ENCODE measurements around the gene CTSH. TPM values are rescaled to one million over a fixed set of nuclear protein-coding genes. Genes with fewer than 3 reads are reported as not detected.
A peak's percentile ranks its signal among the peaks of the same experiment; 100 is the strongest.

Gene CTSH
- total and polyA plus RNA-seq, 2 of the 13 experiments (the other 11 are each of a cell fraction or from before 2014, with no cell fraction given): 265 to 653 TPM

DNA sequence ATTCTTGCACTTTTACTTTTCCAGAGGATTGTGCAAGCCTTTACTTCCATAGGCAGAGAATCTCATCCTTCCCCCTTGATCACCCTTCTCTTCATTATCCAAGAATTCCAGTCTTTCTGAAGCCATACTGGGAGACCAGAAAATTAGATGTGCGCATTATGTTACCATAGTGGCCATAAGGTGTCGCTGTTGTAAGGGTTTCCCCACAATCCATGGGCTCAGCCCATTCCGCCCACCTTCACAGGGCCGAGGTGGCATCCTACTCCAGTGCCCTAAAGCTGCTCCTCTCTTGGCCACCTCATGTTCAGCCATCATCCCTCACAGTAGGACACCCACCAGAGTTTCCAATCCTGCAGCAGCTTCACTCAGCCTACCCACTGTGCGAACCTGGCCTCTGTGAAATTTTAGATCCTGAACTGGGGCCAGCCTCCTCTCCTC lies 35.0 kb downstream of the CTSH start (continued):
- TF ChIP-seq NONO (IDR thresholded peaks at IDR 0.05) (no peak), NONO (CRISPR knock-in tag; conservative IDR thresholded peaks at IDR 0.05) (no peak), ZNF354B (CRISPR knock-in tag; IDR thresholded peaks at IDR 0.05) (no peak), ZNF264 (CRISPR knock-in tag; IDR thresholded peaks at IDR 0.05) (no peak), ZBTB38 (CRISPR knock-in tag; IDR thresholded peaks at IDR 0.05) (peak; percentile 49; the same call in 1 of the 2 replicates), GATA4 (IDR thresholded peaks at IDR 0.05; ENCODE audit: borderline replicate concordance, low read depth) (no peak), ZSCAN9 (CRISPR knock-in tag; IDR thresholded peaks at IDR 0.05; ENCODE audit: borderline replicate concordance) (no peak), KLF11 (CRISPR knock-in tag; IDR thresholded peaks at IDR 0.05) (no peak), ZBTB42 (CRISPR knock-in tag; IDR thresholded peaks at IDR 0.05) (no peak), SP2 (CRISPR knock-in tag; IDR thresholded peaks at IDR 0.05) (no peak), FOXJ3 (CRISPR knock-in tag; IDR thresholded peaks at IDR 0.05; ENCODE audit: borderline replicate concordance) (no peak), ZNF124 (CRISPR knock-in tag; IDR thresholded peaks at IDR 0.05) (no peak), NFKBIZ (CRISPR knock-in tag; IDR thresholded peaks at IDR 0.05) (no peak), POGZ (CRISPR knock-in tag; IDR thresholded peaks at IDR 0.05) (no peak), TOPORS (CRISPR knock-in tag; IDR thresholded peaks at IDR 0.05) (no peak), NRL (CRISPR knock-in tag; IDR thresholded peaks at IDR 0.05; ENCODE audit: borderline replicate concordance) (no peak), ZNF781 (CRISPR knock-in tag; IDR thresholded peaks at IDR 0.05; ENCODE audit: borderline replicate concordance, not compliant biosample characterization) (no peak)
- TF ChIP-seq, protein P1, sequence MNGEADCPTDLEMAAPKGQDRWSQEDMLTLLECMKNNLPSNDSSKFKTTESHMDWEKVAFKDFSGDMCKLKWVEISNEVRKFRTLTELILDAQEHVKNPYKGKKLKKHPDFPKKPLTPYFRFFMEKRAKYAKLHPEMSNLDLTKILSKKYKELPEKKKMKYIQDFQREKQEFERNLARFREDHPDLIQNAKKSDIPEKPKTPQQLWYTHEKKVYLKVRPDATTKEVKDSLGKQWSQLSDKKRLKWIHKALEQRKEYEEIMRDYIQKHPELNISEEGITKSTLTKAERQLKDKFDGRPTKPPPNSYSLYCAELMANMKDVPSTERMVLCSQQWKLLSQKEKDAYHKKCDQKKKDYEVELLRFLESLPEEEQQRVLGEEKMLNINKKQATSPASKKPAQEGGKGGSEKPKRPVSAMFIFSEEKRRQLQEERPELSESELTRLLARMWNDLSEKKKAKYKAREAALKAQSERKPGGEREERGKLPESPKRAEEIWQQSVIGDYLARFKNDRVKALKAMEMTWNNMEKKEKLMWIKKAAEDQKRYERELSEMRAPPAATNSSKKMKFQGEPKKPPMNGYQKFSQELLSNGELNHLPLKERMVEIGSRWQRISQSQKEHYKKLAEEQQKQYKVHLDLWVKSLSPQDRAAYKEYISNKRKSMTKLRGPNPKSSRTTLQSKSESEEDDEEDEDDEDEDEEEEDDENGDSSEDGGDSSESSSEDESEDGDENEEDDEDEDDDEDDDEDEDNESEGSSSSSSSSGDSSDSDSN (CRISPR knock-in tag; IDR thresholded peaks at IDR 0.05): no peak
- TF ChIP-seq, protein P2, sequence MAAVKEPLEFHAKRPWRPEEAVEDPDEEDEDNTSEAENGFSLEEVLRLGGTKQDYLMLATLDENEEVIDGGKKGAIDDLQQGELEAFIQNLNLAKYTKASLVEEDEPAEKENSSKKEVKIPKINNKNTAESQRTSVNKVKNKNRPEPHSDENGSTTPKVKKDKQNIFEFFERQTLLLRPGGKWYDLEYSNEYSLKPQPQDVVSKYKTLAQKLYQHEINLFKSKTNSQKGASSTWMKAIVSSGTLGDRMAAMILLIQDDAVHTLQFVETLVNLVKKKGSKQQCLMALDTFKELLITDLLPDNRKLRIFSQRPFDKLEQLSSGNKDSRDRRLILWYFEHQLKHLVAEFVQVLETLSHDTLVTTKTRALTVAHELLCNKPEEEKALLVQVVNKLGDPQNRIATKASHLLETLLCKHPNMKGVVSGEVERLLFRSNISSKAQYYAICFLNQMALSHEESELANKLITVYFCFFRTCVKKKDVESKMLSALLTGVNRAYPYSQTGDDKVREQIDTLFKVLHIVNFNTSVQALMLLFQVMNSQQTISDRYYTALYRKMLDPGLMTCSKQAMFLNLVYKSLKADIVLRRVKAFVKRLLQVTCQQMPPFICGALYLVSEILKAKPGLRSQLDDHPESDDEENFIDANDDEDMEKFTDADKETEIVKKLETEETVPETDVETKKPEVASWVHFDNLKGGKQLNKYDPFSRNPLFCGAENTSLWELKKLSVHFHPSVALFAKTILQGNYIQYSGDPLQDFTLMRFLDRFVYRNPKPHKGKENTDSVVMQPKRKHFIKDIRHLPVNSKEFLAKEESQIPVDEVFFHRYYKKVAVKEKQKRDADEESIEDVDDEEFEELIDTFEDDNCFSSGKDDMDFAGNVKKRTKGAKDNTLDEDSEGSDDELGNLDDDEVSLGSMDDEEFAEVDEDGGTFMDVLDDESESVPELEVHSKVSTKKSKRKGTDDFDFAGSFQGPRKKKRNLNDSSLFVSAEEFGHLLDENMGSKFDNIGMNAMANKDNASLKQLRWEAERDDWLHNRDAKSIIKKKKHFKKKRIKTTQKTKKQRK (IDR thresholded peaks at IDR 0.05; ENCODE audit: low read length): no peak
- TF ChIP-seq, protein P3, sequence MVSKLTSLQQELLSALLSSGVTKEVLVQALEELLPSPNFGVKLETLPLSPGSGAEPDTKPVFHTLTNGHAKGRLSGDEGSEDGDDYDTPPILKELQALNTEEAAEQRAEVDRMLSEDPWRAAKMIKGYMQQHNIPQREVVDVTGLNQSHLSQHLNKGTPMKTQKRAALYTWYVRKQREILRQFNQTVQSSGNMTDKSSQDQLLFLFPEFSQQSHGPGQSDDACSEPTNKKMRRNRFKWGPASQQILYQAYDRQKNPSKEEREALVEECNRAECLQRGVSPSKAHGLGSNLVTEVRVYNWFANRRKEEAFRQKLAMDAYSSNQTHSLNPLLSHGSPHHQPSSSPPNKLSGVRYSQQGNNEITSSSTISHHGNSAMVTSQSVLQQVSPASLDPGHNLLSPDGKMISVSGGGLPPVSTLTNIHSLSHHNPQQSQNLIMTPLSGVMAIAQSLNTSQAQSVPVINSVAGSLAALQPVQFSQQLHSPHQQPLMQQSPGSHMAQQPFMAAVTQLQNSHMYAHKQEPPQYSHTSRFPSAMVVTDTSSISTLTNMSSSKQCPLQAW (CRISPR knock-in tag; IDR thresholded peaks at IDR 0.05): no peak
- TF ChIP-seq, protein P4, sequence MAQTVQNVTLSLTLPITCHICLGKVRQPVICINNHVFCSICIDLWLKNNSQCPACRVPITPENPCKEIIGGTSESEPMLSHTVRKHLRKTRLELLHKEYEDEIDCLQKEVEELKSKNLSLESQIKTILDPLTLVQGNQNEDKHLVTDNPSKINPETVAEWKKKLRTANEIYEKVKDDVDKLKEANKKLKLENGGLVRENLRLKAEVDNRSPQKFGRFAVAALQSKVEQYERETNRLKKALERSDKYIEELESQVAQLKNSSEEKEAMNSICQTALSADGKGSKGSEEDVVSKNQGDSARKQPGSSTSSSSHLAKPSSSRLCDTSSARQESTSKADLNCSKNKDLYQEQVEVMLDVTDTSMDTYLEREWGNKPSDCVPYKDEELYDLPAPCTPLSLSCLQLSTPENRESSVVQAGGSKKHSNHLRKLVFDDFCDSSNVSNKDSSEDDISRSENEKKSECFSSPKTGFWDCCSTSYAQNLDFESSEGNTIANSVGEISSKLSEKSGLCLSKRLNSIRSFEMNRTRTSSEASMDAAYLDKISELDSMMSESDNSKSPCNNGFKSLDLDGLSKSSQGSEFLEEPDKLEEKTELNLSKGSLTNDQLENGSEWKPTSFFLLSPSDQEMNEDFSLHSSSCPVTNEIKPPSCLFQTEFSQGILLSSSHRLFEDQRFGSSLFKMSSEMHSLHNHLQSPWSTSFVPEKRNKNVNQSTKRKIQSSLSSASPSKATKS (CRISPR knock-in tag; IDR thresholded peaks at IDR 0.05): no peak
